ENCODE data around the gene ANKH. TPM values are rescaled to one million over a fixed set of nuclear protein-coding genes. Genes with fewer than 3 reads are reported as not detected.

Gene ANKH
- total and polyA plus RNA-seq, 2 donors (not counting 1 experiment from before 2014, with no cell fraction given), result 13.7 to 71.1 TPM

DNA sequence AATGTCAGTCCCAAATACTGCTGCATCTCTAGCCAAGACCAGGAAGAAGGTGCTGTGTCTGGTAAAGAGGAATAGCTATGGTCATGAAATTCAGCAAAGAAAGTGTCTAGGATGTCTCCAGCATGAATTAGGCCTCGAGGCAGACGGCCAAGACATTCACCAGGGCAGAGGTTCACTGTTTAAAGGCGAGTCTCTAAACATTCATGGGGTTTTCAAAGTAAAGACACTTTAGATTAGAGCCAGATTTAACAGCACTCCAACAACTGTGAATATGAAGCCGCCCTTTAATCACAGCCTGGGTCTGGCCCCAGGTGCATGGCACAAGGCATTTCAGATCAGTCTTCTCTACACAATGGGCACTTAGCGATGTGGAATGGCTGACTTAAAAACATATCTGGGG is 95.0 kb downstream of the ANKH start:
- DNase-seq (no peak), ATAC-seq (ENCODE audit: low read depth) (no peak)
- intact Hi-C loops (cut with micrococcal nuclease), result no loop called here
- Mint-ChIP-seq H3K9me3 (ENCODE audit: insufficient read depth) (no peaks in the 10 kb centered on the region), H3K4me3 (no peak overlapping the region), H3K27ac (no peak overlapping the region), H3K4me1 (peaks cover 3% of the 10 kb centered on the region), H3K27me3 (no peaks in the 10 kb centered on the region)
- H3K4me1 ChIP-seq (ENCODE audit: control insufficient read depth in 2 of 2, insufficient read depth in 2 of 2, low read length in 2 of 2), result no peaks in the 10 kb centered on the region
- 91% methylated on average over 4 of the region's 5 CpGs for whole genome bisulfite sequencing (ENCODE audit: insufficient coverage)
- POLR2A ChIA-PET, result no interaction called here
- H2AFZ ChIP-seq (ENCODE audit: insufficient read depth, low read depth, low read length, poor library complexity, severe bottlenecking), result no peak overlapping the region
- H3K36me3 ChIP-seq (replicated peaks in 1 of 2; ENCODE audit: control extremely low read depth in 1 of 2, control insufficient read depth in 1 of 2, extremely low read depth in 1 of 2, insufficient read depth in 2 of 2, low read length in 1 of 2), result no peaks in the 10 kb centered on the region
- H3K9me3 ChIP-seq (ENCODE audit: control extremely low read depth in 1 of 3, control insufficient read depth in 2 of 3, insufficient read depth in 1 of 3, low read length in 2 of 3), result no peaks in the 10 kb centered on the region
- no peak overlapping the region for H3K9ac ChIP-seq (ENCODE audit: low read length)
- H3K79me2 ChIP-seq (ENCODE audit: control insufficient read depth, insufficient read depth, low read length), result no peaks in the 10 kb centered on the region
- H3K27me3 ChIP-seq (replicated peaks in 1 of 4; ENCODE audit: control extremely low read depth in 1 of 4, control insufficient read depth in 3 of 4, insufficient read depth in 4 of 4, low read length in 3 of 4), result no peaks in the 10 kb centered on the region
- no peaks in the 10 kb centered on the region for H4K20me1 ChIP-seq (ENCODE audit: control insufficient read depth, insufficient read depth, low read length, poor library complexity, severe bottlenecking)
- TF ChIP-seq, protein P1, sequence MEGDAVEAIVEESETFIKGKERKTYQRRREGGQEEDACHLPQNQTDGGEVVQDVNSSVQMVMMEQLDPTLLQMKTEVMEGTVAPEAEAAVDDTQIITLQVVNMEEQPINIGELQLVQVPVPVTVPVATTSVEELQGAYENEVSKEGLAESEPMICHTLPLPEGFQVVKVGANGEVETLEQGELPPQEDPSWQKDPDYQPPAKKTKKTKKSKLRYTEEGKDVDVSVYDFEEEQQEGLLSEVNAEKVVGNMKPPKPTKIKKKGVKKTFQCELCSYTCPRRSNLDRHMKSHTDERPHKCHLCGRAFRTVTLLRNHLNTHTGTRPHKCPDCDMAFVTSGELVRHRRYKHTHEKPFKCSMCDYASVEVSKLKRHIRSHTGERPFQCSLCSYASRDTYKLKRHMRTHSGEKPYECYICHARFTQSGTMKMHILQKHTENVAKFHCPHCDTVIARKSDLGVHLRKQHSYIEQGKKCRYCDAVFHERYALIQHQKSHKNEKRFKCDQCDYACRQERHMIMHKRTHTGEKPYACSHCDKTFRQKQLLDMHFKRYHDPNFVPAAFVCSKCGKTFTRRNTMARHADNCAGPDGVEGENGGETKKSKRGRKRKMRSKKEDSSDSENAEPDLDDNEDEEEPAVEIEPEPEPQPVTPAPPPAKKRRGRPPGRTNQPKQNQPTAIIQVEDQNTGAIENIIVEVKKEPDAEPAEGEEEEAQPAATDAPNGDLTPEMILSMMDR (IDR thresholded peaks at IDR 0.05), result no peak
- no peak for TF ChIP-seq EZH2 (IDR thresholded peaks at IDR 0.05; ENCODE audit: borderline replicate concordance, insufficient read depth, low read depth, low read length, poor library complexity, severe bottlenecking)
- no peak overlapping the region for H3K27ac ChIP-seq (ENCODE audit: low read length in 2 of 2)
- CTCF ChIA-PET, result interaction anchor here (0.6 to 1.7 kb wide), 2 partner anchors 14 to 49 kb away, joined by 3 read pairs; no protein-coding TSS in a partner anchor
- no peak overlapping the region for H3K4me3 ChIP-seq (ENCODE audit: control extremely low read depth in 1 of 5, extremely low read depth in 1 of 5, insufficient read depth in 1 of 5, low read depth in 2 of 5, low read length in 4 of 5)
- H3K4me2 ChIP-seq (replicated peaks; ENCODE audit: low read depth, low read length, poor library complexity, severe bottlenecking), result no peak overlapping the region

DNA sequence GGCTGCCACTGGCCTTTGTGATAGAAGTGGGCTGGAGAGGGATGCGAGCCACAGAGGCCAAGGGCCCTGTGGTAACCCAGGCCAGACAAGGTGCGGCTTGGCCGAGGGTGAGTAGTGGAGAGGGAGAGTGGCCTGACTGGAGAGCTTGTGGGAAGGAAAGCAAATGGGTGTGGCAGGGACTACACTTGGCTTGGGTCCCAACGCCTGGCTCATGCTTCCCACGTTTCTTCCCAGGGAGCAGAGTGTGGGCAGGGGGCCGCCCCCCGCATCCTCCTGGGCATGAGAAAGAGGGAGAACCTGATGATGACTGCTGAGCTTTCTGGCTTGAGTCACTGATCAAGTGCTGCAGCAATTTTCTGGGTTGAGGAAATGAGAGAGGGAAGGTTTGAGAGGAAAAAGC is 95.7 kb downstream of the ANKH start:
- CTCF ChIA-PET, result interaction anchor here (1.7 kb wide), 1 partner anchor 48 kb away, joined by 3 read pairs; no protein-coding TSS in a partner anchor
- intact Hi-C loops (cut with micrococcal nuclease), result no loop called here

More for the DNA sequence above, 95.7 kb downstream of the ANKH start:
- H2AFZ ChIP-seq (ENCODE audit: insufficient read depth, low read depth, low read length, poor library complexity, severe bottlenecking), result no peak overlapping the region
- ATAC-seq (ENCODE audit: low read depth) (no peak), DNase-seq (no peak)
- Mint-ChIP-seq H3K27me3 (no peaks in the 10 kb centered on the region), H3K27ac (no peak overlapping the region), H3K4me1 (peaks cover 6% of the 10 kb centered on the region), H3K9me3 (ENCODE audit: insufficient read depth) (no peaks in the 10 kb centered on the region), H3K4me3 (no peak overlapping the region)
- no peak overlapping the region for H3K9ac ChIP-seq (ENCODE audit: low read length)
- no peak overlapping the region for H3K4me3 ChIP-seq (ENCODE audit: control extremely low read depth in 1 of 5, extremely low read depth in 1 of 5, insufficient read depth in 1 of 5, low read depth in 2 of 5, low read length in 4 of 5)
- H3K9me3 ChIP-seq (ENCODE audit: control extremely low read depth in 1 of 3, control insufficient read depth in 2 of 3, insufficient read depth in 1 of 3, low read length in 2 of 3), result no peaks in the 10 kb centered on the region
- H3K4me2 ChIP-seq (replicated peaks; ENCODE audit: low read depth, low read length, poor library complexity, severe bottlenecking), result no peak overlapping the region
- no peaks in the 10 kb centered on the region for H3K79me2 ChIP-seq (ENCODE audit: control insufficient read depth, insufficient read depth, low read length)
- no peaks in the 10 kb centered on the region for H3K36me3 ChIP-seq (replicated peaks in 1 of 2; ENCODE audit: control extremely low read depth in 1 of 2, control insufficient read depth in 1 of 2, extremely low read depth in 1 of 2, insufficient read depth in 2 of 2, low read length in 1 of 2)
- H3K27ac ChIP-seq (ENCODE audit: low read length in 2 of 2), result no peak overlapping the region
- POLR2A ChIA-PET, result no interaction called here
- H4K20me1 ChIP-seq (ENCODE audit: control insufficient read depth, insufficient read depth, low read length, poor library complexity, severe bottlenecking), result no peaks in the 10 kb centered on the region
- TF ChIP-seq EZH2 (IDR thresholded peaks at IDR 0.05; ENCODE audit: borderline replicate concordance, insufficient read depth, low read depth, low read length, poor library complexity, severe bottlenecking), result no peak
- TF ChIP-seq, protein P1 (IDR thresholded peaks at IDR 0.05), result no peak
- no peaks in the 10 kb centered on the region for H3K27me3 ChIP-seq (replicated peaks in 1 of 4; ENCODE audit: control extremely low read depth in 1 of 4, control insufficient read depth in 3 of 4, insufficient read depth in 4 of 4, low read length in 3 of 4)
- no peaks in the 10 kb centered on the region for H3K4me1 ChIP-seq (ENCODE audit: control insufficient read depth in 2 of 2, insufficient read depth in 2 of 2, low read length in 2 of 2)
- WGBS (ENCODE audit: insufficient coverage), result 90% methylated on average over 7 of the region's 7 CpGs
